ENCODE results near the gene PDXP.

- no peak for TF ChIP-seq EZH2phosphoT487 (IDR thresholded peaks at IDR 0.05; ENCODE audit: insufficient read depth, low read depth)
- no peak for TF ChIP-seq EZH2 (IDR thresholded peaks at IDR 0.05; ENCODE audit: insufficient read depth, poor library complexity, severe bottlenecking)
Measured at GRCh38 chr22:37701141-37701786, 42.7 kb downstream of the PDXP start.

Data from GM23248 (cell line).